Heart right ventricle (tissue), 16 donors: ENCODE measurements around the gene SNCB. TPM values are rescaled to one million over a fixed set of nuclear protein-coding genes. Genes with fewer than 3 reads are reported as not detected.
A peak's percentile ranks its signal among the peaks of the same experiment; 100 is the strongest.

ENCODE experiments used
- ATAC-seq, 8 donors: fragments of 200-7000 bp; cut with Tn5 transposase; one replicate each; pipeline ENCODE4 v1.9.1; 2020; ENCODE audit warnings: mild to moderate bottlenecking in 8 of 8, moderate library complexity in 8 of 8, moderate number of reproducible peaks in 1 of 8
- DNase-seq, 2 donors: peaks; one replicate each; pipeline ENCODE4 v3.0.0-alpha.2; 2020
- H3K27ac ChIP-seq, 10 donors: fragments of 200-600 bp; sonication (generic) in 2 of 10; one replicate each; pipeline versions ENCODE4 v1.5.0 to v1.8.0; 2020 to 2022; ENCODE audit warnings: mild to moderate bottlenecking in 3 of 10
- H3K27me3 ChIP-seq, 7 donors: fragments of 200-600 bp; one replicate each; pipeline ENCODE4 v1.8.0; 2021 to 2022; ENCODE audit warnings: mild to moderate bottlenecking in 2 of 7
- H3K36me3 ChIP-seq, 9 donors: fragments of 200-600 bp; sonication (generic) in 1 of 9; one replicate each; pipeline versions ENCODE4 v1.5.0 to v1.8.0; 2020 to 2022; ENCODE audit warnings: mild to moderate bottlenecking in 2 of 9
- H3K4me1 ChIP-seq, 9 donors: fragments of 200-600 bp; sonication (generic) in 1 of 9; one replicate each; pipeline versions ENCODE4 v1.5.0 to v1.8.0; 2020 to 2022; ENCODE audit warnings: mild to moderate bottlenecking in 4 of 9
- H3K4me3 ChIP-seq, 10 donors: fragments of 200-600 bp; sonication (generic) in 2 of 10; one replicate each; pipeline versions ENCODE4 v1.5.0 to v1.8.0; 2020 to 2022; ENCODE audit warnings: mild to moderate bottlenecking in 7 of 10, moderate library complexity in 2 of 10
- H3K9me3 ChIP-seq, 11 donors: fragments of 200-600 bp in 10 of 11; sonication (generic) in 2 of 11; one replicate each; pipeline versions ENCODE4 v1.5.0 to v1.8.0; 2013 to 2022; ENCODE audit warnings: mild to moderate bottlenecking in 2 of 11, control low read depth in 1 of 11, moderate library complexity in 1 of 11
- CTCF ChIP-seq, 9 donors: fragments of 200-600 bp; sonication (generic) in 2 of 9; IDR thresholded peaks; one replicate each; pipeline versions ENCODE4 v1.5.0 to v1.8.0; 2021 to 2022; ENCODE audit warnings: antibody characterized with exemption in 9 of 9, mild to moderate bottlenecking in 5 of 9, moderate library complexity in 1 of 9
- WGBS, 2 donors: extraction: QIAGEN DNeasy Blood & Tissue Kit; methylation state at CpG; one replicate each; pipeline ENCODE4 v1.1.7; 2013; ENCODE audit warnings: inconsistent platforms in 1 of 2; 5-methylcytosine and 5-hydroxymethylcytosine counted together
- intact Hi-C, 10 donors: fragments of 100-400 bp; cut with DNase I; formaldehyde crosslinking; loops; one replicate each; pipeline versions ENCODE4 v1.11.1 to v1.14.2; 2022
- polyA plus RNA-seq, 2 donors: library from polyadenylated mRNA; stranded (reverse); fragments of 200-250 nt; gene quantifications; one replicate each; pipeline ENCODE4 v1.2.3, GENCODE V29; 2013
- total RNA-seq, 10 donors: library from RNA; stranded (reverse); fragmentation: NEBNext Ultra II Directional in 3 of 10; extraction: Animal tissue kit (Norgen Biotek cat#: 25700) in 3 of 10; gene quantifications; one replicate each; pipeline versions ENCODE4 v1.2.1 to v1.2.4, GENCODE V29; 2021 to 2023
- donor health status: Arrhythmogenic right ventricular cardiomyopathy.
- donor health status: ischemic (EF 13 %, LVEDD 7.1; RV severe dilation, severe dysfunction).
- donor health status: healthy with polysubstance abuse.
- donor health status: DM: no; HTN: yes; CAD: no.
- donor health status: DM: no; HTN: no; CAD: no.
- donor health status: ischemic (EF 25% LVEDD 6.9; RV normal size, moderate dysfunction).
- donor health status: ischemic (EF 25% LVEDD 5.7; RV mildly dilated, moderate dysfunction).
- donor health status: healthy.
- donor health status: DM: yes; HTN: yes; CAD: no.
- donor health status: Ischemic cardiomyopathy.
- donor health status: ischemic (EF 35%, LVEDD 5.7; RV mildly dilated, moderate dysfunction).
- donor health status: nonischemic (EF 11% LVEDD 7.7; RV severe dilation, severe dysfunction).
- donor health status: DM: yes; HTN: yes; CAD: no.
- donor health status: PGD.
- donor health status: ischemic (EF 29% LVEDD 5.4; RV normal size, mild dysfunction).
- donor health status: nonischemic (EF 23%, LVEDD 6.1; RV moderate dilation, normal function).

The SNCB gene
- total and polyA plus RNA-seq, 12 donors: 0.35 to 0.39 TPM; not detected in 10

- peaks cover 0 to 63% (median 38%) of the 10 kb centered on the region in 7 donors for H3K27me3 ChIP-seq
- peaks cover 0 to 18% (median 9%) of the 10 kb centered on the region in 9 donors for H3K4me1 ChIP-seq
- no peak overlapping the region for H3K27ac ChIP-seq
- TF ChIP-seq CTCF (IDR thresholded peaks at IDR 0.05): no peak
- DNase-seq (no peak), ATAC-seq (no peak)
- no peak overlapping the region for H3K4me3 ChIP-seq
- intact Hi-C loops: loop anchor here in 5 of 10 donors (5.0 to 10.0 kb wide), 6 partner anchors 151 to 449 kb away; partner anchors contain the start of gene UNC5A (in 3 of the 5)
- H3K36me3 ChIP-seq: no peaks in the 10 kb centered on the region
- WGBS, 2 donors: 86 to 87% methylated on average over 10 of the region's 10 CpGs
- no peaks in the 10 kb centered on the region for H3K9me3 ChIP-seq
Measured at GRCh38 chr5:176663566-176663965, 33.2 kb upstream of the SNCB start.

DNA sequence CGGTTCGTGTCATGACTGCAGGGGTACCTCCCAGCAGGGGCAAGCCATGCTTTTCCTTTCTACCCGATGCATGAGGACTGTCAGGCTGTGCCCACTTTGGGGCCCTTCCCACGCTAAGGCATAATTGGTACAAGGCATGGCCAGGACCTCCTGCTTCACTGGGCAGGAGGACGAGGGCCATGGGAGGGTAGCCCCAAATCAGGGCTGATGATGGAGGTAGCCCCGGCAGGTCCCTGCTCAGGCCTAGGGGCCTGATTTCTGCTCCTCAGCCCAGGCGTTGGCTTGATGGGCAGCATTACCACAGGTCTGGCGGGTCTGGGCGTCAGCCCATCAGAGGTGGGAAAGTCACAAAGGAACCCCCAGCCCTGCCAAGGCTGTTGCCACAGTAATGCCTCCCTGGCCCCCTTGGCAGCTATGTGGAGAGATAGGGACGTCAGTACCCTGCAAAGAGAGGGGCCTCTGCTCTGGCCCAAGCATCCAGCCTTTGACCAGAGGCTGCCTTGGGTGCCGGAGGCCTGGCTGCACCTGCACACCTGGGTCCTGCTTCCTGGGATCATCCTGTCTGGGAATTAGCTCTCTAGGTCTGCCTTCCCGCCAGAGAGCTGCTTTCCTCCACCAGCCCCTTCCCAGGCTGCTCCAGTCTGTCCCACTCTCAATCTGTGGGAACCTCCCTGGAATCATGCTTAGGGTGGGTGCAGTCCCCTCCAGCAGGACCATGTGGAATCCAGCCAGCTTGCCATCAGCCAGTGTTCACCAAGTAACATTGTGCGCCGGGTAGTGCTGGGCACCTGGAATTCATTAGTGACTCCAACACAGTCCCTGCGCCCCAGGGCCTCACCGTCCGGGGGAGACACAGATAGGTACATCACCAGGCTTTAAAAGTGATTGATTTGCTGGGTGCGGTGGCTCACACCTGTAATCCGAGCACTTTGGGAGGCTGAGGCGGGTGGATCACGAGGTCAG, 32.3 kb upstream of the SNCB start:
- Histone ChIP-seq H3K36me3 (peaks cover 0 to 2% (median 0%) of the 10 kb centered on the region in 9 donors), H3K4me3 (no peak overlapping the region), H3K9me3 (no peaks in the 10 kb centered on the region), H3K27ac (no peak overlapping the region), H3K4me1 (peaks cover 0 to 27% (median 14%) of the 10 kb centered on the region in 9 donors), H3K27me3 (peaks cover 0 to 54% (median 33%) of the 10 kb centered on the region in 7 donors)
- DNase-seq (no peak), ATAC-seq (no peak)
- no peak for TF ChIP-seq CTCF (IDR thresholded peaks at IDR 0.05)
- 86 to 88% methylated on average over 21 of the region's 21 CpGs for WGBS, 2 donors
- intact Hi-C loops: loop anchor here in 5 of 10 donors (5.0 to 10.0 kb wide), 6 partner anchors 152 to 450 kb away; partner anchors contain the start of gene UNC5A (in 3 of the 5)

GRCh38 chr5:176661676-176662075, 31.3 kb upstream of the SNCB start:
- peaks cover 0 to 12% (median 0%) of the 10 kb centered on the region in 9 donors for H3K36me3 ChIP-seq
- no peak for DNase-seq
- H3K9me3 ChIP-seq: no peaks in the 10 kb centered on the region
- ATAC-seq: no peak
- WGBS, 2 donors: 81 to 86% methylated on average over 10 of the region's 10 CpGs
- intact Hi-C loops: loop anchor here in 8 of 10 donors (2.0 to 10.0 kb wide), 7 partner anchors 153 to 451 kb away; partner anchors contain the start of gene UNC5A (in 3 of the 8)
- H3K4me3 ChIP-seq: no peak overlapping the region
- peaks cover 0 to 28% (median 14%) of the 10 kb centered on the region in 9 donors for H3K4me1 ChIP-seq
- peaks cover 0 to 48% (median 33%) of the 10 kb centered on the region in 7 donors for H3K27me3 ChIP-seq
- TF ChIP-seq CTCF (IDR thresholded peaks at IDR 0.05): no peak
- H3K27ac ChIP-seq: no peak overlapping the region

DNA sequence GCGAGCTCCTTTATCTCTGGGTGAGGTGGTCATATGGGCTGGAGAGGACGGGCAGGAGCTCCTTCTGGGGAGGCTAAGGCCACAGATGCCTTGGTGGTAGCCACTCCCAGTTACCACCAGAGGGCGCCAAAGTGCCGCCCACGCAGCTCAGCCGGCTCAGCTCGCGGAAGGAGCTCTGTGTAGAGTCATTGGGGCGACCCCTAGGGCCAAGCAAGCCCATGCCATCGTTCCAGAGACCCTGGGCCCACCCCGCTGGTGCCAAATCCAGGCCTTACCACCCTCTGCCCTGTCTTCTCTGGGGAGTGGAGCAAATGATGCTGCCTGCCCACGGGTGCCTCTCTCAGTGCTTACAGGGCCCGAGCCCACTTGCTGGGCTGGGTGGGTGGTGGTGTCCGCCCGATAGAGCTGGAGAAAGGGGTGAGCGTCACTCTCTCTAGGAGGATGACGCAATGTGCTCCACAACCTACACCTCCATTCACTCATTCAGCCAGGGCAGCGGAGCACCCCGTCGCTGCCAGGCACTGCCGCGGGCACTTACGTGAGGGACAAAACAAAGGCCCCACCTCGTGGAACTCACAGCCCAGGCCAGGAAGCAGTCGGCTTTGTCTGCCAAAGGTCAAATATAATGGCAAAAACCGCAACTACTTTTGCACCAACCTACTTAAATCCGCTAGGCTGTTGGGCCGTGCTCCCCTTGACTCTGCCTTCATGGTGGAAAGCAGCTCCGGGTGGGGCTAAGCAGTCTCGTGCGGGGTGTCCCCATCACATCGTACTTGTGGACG, 30.7 kb upstream of the SNCB start:
- Histone ChIP-seq H3K4me3 (no peak overlapping the region), H3K4me1 (peaks cover 0 to 28% (median 14%) of the 10 kb centered on the region in 9 donors), H3K36me3 (peaks cover 0 to 18% (median 0%) of the 10 kb centered on the region in 9 donors), H3K9me3 (no peaks in the 10 kb centered on the region), H3K27ac (no peak overlapping the region), H3K27me3 (peaks cover 0 to 44% (median 33%) of the 10 kb centered on the region in 7 donors)
- DNase-seq: peak; percentile 71 to 77
- TF ChIP-seq CTCF (IDR thresholded peaks at IDR 0.05): peak; percentile 92 to 99 (median 98)
- 54 to 57% methylated on average over 33 of the region's 33 CpGs for WGBS, 2 donors
- intact Hi-C loops: loop anchor here in 8 of 10 donors (2.0 to 10.0 kb wide), 7 partner anchors 154 to 451 kb away; partner anchors contain the start of gene UNC5A (in 3 of the 8)
- peak; percentile 65 to 87 (median 82) for ATAC-seq
